Left hindlimb (tissue), 1 donor: Measurements from ENCODE around the gene RABL6.
"Not testable (repeated sequence)": the region's sequence is repeated elsewhere in the genome, so short reads cannot be mapped to it uniquely, and the experiment has no call there.

ENCODE experiments used
- DNase-seq: peaks from one replicate; pipeline ENCODE4 v3.0.0-alpha.2; 2018

The RABL6 gene

GRCh38 chr9:136837856-136838277 lies 30.1 kb downstream of the RABL6 start:
- DNase-seq = not testable (repeated sequence)

- DNase-seq = no peak
Observed at GRCh38 chr9:136838314-136839228, 30.8 kb downstream of the RABL6 start.

GRCh38 chr9:136839229-136840139 lies 31.7 kb downstream of the RABL6 start:
- no peak for DNase-seq

- DNase-seq = no peak
Observed at GRCh38 chr9:136840140-136840876, 32.6 kb downstream of the RABL6 start.

- peak; percentile 76 for DNase-seq
Observed at GRCh38 chr9:136840877-136841645, 33.3 kb downstream of the RABL6 start.

GRCh38 chr9:136841646-136842379 lies 34.1 kb downstream of the RABL6 start:
- not testable (repeated sequence) for DNase-seq

- DNase-seq = peak; percentile 85
Observed at GRCh38 chr9:136842380-136842948, 34.7 kb downstream of the RABL6 start, which contains the start of gene AJM1. AJM1 (plus strand) TSS chr9:136842478; CDS start chr9:136844415, 1,937 bp downstream.

- not testable (repeated sequence) for DNase-seq
Observed at GRCh38 chr9:136843159-136843800, 35.5 kb downstream of the RABL6 start.

- not testable (repeated sequence) for DNase-seq
Observed at GRCh38 chr9:136843801-136844740, 36.3 kb downstream of the RABL6 start.

- no peak for DNase-seq
Observed at GRCh38 chr9:136844761-136845464, 37.2 kb downstream of the RABL6 start.

- no peak for DNase-seq
Observed at GRCh38 chr9:136845465-136846260, 37.9 kb downstream of the RABL6 start.

GRCh38 chr9:136846376-136847087 lies 38.8 kb downstream of the RABL6 start:
- no peak for DNase-seq

- peak; percentile 88 for DNase-seq
Observed at GRCh38 chr9:136847088-136847825, 39.5 kb downstream of the RABL6 start.

- DNase-seq = peak; percentile 87
Observed at GRCh38 chr9:136847826-136848392, 40.2 kb downstream of the RABL6 start.

- DNase-seq = no peak
Observed at GRCh38 chr9:136848393-136849037, 40.8 kb downstream of the RABL6 start.
